ENCODE results near the gene PTGDS.

The PTGDS gene

GRCh38 chr9:137011907-137012675 is 34.8 kb downstream of the PTGDS start:
- no peak for DNase-seq

DNA sequence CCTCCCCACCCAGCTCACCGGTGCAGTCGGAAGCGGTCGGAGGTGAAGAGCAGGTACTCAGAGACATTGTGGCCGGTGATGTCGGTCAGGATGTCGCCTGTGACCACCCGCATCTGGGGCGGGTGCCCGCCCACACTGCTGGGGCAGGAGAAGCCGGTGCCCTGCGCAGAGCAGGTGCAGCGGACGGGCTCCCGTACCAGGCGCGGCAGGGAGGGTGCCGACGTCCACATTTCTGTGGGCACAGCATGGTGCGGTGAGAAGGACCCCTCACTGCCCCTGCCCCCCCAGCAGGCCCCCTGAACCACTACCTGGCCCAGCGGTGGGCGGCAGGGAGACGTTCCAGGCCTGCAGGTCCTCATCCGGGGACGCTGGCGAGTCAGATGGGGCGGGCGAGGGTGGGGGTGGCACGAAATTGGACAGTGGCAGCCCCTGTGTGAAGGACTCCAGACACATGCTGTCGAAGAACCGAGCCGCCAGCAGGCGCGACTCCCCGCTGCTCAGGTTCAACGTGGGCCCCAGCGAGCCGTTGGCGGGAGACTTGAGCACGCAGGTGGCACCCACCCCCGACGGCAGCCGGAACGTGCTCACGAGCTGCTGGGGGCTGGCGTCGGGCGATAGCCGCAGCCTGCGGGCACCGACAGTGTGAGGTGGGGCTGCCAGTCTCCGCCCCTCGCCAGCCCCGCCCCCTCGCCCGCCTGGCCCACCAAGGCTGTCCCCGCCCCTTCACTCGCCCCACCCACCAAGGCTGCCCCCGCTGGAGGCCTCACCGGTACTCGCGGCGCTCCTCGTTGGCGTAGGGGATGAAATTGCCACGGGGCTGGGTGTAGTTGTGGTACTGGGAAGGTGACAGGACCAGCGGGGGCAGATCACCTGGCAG is 35.6 kb downstream of the PTGDS start:
- no peak for DNase-seq

DNA sequence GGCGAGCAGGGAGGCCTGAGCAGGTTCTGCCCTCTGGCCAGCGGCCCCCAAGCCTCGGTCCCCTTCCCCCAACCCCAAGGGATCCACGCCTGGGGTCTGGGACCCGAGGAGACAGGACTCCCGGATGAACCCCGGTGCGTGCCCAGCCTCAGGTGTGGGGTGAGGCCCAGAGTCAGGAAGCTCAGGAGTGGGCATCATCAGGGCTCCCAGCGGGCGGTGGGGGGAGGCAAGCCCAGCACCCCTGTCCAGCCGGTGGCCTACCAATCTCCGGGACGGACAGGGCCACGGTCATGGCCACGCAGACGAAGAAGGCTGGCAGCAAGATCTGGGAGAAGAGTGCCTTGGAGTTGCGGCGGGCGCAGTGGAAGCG is 36.3 kb downstream of the PTGDS start:
- DNase-seq, result no peak

GRCh38 chr9:137014166-137014565 is 36.9 kb downstream of the PTGDS start:
- no peak for DNase-seq

DNA sequence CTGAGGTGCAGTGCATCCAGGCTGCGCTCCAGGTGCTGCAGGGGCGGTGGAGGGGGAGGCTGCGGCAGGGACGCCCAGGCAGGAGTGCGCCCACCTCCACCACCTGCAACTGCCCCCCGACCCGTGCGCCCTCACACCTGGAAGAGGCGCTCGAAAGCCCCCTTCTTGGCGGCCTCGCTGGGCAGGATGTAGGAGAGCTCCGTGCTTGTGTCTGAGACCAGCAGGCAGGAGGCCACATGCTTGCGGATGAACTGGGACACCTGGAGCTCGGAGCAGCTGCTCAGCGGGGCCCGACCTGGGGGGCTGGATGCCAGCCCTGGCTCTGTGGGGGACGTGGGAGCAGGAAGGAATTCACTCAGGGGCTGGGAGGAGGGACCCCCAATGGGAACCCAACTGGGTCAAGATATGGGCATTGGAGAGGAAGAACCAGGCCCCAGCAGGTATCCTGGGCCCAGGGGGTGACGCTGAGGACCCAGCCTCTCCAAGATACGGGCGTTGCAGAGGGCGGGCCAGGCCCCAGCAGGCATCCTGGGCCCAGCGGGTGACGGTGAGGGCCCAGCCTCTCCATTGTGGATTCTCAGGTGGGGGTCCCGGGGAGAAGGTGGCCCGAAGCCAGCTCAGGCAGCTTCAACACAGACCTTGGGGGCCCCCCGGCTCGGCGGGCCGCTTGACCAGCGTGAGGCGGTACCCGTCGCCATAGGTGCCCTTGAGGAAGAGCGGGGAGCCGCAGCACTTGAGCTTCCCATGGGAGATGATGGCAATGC is 37.7 kb downstream of the PTGDS start:
- no peak for DNase-seq

DNA sequence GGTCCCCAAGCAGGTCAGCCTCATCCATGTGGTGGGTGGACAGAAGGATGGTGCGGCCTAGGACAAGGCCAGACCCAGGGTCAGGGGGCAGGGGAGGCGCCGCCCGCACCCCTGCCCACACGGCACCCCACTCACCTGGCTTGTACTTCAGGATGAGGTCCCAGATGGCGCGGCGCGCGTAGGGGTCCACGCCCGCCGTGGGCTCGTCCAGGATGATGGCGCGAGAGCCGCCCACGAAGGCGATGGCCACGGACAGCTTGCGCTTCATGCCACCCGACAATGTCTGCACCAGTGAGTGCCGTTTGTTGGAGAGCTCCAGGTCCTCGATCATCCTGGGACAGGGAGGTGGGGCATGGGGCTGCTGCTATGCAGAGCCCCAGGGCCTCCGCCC is 38.2 kb downstream of the PTGDS start:
- DNase-seq, result no peak

DNA sequence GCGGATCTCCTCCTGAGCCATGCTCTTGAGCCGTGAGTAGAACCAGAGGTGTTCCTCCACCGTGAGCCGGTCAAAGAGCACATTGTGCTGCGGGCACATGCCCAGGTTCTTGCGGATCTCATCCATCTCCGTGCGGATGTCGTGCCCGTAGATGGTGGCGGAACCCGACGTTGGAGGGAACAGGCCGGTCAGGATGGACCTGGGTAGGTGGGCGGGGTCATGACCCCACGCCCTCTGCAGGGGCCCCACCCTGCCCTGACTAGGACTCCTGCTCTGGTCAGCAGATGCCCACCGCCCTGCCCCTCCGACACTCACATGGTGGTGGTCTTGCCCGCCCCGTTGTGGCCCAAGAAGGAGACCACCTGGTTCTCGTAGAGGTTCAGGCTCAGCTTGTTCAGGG is 38.7 kb downstream of the PTGDS start:
- DNase-seq, result no peak

DNA sequence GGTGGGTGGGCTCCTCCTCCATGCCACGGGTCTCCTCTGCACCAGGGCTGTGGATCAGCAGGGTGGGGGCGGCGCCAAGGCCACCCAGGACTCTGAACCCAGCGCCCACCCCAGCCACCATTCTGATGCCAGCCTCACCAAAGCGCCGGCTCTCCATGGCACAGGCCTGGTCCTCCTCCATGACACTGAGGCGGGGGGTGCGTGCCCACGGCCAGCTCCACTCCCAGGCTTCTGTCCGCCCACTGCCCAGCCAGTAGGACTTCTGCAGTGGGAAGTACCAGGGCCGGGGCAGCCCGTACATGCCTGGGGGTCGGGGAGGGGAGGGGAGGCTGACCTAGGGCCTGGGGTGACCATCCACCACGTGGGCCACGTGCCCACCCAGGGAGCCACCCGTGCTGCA is 39.1 kb downstream of the PTGDS start:
- no peak for DNase-seq

DNA sequence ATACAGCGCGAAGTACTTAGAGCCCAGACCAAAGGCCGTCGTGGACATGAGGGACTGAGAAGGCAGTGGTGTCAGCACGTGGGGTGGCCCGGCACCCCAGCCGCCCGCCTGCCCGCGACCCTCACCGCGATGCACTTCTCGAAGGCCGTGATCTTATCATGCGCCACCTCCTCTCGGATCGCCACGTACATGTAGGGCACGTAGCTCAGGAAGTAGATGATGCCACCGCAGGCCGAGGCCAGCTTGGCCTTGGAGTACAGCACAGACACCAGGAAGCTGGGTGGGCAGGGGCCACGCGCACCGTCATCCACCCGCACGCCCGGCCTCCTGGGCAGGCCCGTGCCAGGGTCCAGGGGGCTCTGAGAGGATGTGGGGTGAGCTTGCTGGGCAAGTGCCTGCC is 39.8 kb downstream of the PTGDS start:
- no peak for DNase-seq

- DNase-seq, result no peak
These were observed 40.6 kb downstream of the PTGDS start for GRCh38 chr9:137017791-137018497.

GRCh38 chr9:137018761-137019559 is 41.7 kb downstream of the PTGDS start:
- no peak for DNase-seq

- no peak for DNase-seq
These were observed 42.8 kb downstream of the PTGDS start for GRCh38 chr9:137019891-137020683.

GRCh38 chr9:137020771-137021567 is 43.7 kb downstream of the PTGDS start:
- DNase-seq, result no peak

GRCh38 chr9:137021568-137021978 is 44.3 kb downstream of the PTGDS start:
- DNase-seq, result no peak

GRCh38 chr9:137021979-137022661 is 44.8 kb downstream of the PTGDS start:
- DNase-seq, result peak; percentile 94

DNA sequence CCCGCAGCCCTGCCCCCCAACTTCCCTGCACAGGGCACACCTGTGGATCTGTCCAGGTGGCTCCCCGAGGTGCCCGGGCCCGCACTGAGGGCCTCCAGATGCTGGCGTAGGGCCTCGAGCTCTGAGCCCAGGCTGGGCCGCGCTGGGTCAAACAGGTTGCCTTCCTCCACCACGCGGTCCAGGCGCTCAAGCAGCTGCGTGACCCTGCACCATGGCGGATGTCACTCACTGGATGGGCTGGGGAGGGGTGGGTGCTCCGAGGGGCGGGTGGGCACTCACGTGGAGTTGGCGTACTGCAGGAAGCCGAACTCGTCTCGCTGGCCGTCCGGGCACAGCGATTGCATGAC is 45.3 kb downstream of the PTGDS start:
- no peak for DNase-seq

GRCh38 chr9:137023157-137023556 is 45.9 kb downstream of the PTGDS start:
- DNase-seq, result no peak

- DNase-seq, result no peak
These were observed 46.3 kb downstream of the PTGDS start for GRCh38 chr9:137023583-137023991.

- no peak for DNase-seq
These were observed 48.2 kb downstream of the PTGDS start for GRCh38 chr9:137025517-137025966.

DNA sequence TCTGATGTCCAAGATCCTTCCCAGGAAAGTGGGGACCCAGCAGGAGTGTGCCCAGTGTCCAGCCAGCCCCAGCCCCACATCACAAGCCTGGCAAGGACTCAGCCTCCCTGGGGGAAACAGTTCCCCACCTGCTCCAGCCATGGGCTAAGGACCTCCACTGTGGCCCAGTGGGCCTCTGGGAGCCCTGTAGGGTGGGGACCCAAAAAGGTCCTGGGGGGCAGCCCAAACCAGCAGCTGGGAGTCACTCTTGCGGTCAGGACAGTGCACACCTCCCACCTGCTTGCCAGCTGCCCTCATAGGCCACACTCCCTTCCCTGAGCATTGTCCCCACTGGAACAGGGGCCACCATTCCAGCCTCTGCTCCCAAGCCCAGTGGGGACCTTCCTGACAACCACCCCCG is 49.1 kb downstream of the PTGDS start:
- no peak for DNase-seq

Data from NCI-H1048 (cell line).